ENCODE data around the gene THBS3.
"Not testable (repeated sequence)": the region's sequence is repeated elsewhere in the genome, so short reads cannot be mapped to it uniquely, and the experiment has no call there.

THBS3 gene

DNA sequence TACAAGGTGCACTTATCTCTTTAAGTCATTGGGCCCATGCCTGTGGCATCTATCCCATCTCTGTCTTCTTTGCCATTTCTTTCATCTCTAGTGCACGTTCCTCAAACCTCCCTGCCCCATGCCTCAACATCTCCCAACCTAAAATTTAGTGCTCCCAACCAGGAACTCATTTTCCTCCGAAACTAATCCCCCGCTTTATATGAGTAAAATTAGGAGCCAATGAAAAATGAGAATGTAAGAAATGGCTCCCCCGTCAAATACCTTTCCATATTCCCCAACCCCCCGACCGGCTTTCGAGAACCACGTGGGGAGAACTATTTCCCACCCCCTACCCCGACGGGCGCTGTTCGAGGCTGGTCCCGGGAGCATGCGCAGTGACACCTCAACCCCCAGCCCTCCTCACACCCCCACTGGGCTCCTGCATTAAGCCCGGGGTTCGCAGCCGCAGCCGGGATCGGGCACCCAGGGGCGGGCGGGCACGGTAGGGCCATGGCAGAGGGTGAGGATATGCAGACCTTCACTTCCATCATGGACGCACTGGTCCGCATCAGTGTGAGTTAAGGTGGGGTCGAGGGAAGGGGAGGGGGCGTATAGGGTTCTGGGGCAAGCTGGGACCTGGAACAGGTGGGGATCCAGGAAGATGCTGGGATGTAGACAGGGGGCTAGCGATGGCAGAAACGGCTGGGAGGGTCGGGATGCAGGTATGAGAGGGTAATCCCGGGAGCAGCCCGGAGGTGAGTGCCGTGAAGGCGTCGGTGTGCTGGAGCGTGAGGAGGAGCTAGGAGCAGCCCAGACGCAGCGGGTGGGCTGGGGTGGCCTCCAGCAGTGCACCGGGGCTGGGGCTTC is 34.0 kb downstream of the THBS3 start, which contains the start of gene TRIM46:
Gene TRIM46 (plus strand): TSS at position 372 of the 846 bp plus-strand sequence. CDS start 118 bp downstream, at position 490.
- DNase-seq (ENCODE audit: low read depth): no peak

DNA sequence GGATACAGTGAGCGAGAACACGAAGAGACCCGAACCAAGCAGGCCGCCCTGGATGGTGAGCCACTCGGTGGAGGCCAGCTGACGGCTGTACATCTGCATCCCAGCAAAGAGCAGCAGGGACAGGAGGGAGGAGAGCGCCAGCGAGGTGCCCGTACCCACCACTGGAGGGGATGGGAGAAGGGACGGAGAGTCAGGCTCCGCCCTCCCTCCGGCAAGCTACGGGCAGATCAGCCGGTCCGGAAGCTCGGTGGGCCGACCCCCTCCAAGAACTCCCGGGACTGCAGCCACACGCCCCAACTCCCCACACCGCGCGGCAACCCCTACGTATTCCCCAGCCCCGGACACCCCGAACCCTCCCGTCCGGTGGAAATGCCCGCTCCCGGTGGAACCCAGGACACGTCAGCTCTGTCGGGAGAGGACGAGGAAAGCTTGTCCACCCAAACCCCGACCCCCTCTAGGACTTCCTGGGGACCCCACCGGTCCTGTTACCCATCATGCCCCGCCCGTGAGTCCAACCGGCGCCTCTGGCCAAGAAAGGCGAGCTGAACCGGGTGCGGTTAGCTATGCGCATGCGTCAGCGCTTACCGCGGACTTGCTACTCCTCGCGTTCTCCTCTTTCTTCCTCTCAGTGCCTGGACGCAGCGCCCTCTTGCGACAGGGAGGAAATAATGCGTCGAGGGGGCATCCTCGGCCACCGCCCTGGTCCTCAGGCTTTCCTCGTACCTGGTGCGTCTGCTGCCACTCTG is 34.8 kb downstream of the THBS3 start, which contains the start of gene KRTCAP2:
Gene KRTCAP2 (minus strand): TSS at position 573 of the 746 bp plus-strand sequence. CDS start 80 bp downstream, at position 493.
- peak; percentile 91 for DNase-seq (ENCODE audit: low read depth)

DNA sequence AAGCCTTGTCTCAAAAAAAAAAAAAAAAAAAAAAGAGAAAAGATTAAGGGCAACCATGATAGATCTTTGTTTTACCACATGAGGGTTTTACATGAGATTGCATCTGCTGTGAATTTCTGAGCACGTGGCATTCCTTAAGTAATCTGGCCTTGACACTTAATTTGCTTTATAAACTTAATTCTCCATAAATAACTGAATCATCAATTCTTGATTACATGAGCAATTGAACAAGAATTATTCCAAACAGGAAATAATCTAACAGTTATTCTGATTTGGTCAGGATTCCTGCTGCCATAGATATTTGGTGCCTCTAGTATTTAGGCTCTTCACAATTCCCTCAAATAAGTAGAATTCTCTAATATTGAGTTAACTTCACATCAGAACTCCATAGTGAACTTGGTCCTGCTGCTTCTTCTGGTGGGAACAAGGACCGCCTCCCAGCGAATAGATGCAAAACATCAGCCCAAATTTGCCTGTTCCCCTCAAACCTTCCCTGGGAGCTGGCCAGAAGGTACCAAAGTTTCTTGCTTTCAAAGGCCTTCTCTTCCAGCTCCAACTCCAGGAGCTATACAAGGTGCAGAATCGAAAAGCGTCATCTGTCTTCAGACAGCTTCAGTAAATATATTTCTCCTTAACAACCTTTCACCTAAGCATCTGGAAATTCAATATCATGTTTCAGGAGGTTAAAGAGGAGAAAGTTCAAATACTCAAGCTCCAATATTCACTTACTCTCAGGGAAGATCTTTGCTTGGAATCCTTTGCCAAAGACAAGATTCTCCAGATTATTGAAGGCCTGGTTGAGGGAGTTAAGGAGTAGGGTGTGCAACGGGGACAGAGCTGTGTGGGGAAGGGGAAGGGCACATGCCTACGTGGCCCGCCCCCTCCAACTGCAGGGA is 35.6 kb downstream of the THBS3 start:
- no peak for DNase-seq (ENCODE audit: low read depth)

DNA sequence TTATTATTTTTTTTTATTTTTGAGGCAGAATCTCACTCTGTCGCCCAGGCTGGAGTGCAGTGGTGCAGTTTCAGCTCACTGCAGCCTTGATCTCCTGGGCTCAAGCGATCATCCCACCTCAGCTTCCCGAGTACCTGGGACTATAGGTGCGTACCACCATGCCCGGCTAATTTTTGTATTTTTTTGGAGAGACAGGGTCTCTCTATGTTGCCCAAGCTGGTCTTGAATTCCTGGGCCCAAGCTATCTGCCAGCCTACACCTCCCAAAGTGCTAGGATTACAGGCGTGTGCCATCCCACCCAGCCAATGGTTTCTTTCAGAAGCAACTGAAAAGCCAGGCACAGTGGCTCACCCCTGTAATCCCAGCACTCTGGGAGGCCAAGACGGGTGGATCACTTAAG is 36.9 kb downstream of the THBS3 start:
- DNase-seq (ENCODE audit: low read depth): no peak

DNA sequence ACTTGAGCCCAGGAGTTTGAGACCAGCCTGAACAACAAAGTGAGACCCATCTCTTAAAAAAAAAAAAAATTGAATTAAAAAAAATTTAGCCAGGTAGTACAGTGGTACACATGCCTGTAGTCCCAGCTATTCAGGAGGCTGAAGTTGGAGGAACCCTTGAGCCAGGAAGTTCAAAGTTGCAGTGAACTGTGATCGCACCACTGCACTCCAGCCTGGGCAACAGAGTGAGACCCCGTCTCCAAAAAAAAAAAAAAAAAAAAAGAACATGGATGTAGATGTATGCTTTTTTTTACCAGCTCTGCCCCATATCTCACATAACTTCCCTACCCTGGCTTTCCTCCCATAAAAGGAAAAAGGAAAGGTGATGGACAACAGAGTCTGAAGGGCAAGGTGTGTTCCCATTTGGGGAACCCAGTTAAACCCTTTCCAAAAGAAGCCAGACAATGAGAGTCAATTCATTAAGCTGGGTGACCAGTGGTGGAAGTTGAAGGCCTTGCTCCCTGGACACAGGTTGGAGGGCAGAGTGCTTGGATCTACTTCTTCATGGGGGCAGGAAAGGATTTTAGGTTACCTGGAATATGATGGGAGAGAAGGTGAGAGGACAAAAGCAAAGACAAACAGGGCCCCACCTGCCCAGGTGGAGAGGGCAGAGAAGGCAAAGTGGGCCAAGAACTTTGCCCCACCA is 37.5 kb downstream of the THBS3 start:
- DNase-seq (ENCODE audit: low read depth): no peak

DNA sequence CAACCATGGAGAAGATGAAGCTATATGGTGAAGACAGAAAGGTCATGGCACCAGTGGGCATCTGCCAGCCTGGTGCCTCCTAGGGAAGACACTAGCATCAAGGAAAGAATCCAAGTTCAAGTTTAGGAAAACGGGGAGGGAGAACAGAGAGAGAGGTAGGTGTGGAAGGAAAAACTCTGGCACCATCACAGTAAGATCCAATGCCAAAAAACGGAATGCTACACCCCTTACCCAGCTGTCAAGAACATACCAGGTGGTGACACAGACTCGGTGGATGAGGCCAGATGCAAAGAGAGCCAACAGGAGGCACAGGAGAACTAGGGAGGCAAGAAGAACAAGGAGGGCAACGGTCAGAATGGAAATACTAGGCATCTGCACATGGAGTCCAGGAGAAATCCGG is 38.2 kb downstream of the THBS3 start:
- no peak for DNase-seq (ENCODE audit: low read depth)

DNA sequence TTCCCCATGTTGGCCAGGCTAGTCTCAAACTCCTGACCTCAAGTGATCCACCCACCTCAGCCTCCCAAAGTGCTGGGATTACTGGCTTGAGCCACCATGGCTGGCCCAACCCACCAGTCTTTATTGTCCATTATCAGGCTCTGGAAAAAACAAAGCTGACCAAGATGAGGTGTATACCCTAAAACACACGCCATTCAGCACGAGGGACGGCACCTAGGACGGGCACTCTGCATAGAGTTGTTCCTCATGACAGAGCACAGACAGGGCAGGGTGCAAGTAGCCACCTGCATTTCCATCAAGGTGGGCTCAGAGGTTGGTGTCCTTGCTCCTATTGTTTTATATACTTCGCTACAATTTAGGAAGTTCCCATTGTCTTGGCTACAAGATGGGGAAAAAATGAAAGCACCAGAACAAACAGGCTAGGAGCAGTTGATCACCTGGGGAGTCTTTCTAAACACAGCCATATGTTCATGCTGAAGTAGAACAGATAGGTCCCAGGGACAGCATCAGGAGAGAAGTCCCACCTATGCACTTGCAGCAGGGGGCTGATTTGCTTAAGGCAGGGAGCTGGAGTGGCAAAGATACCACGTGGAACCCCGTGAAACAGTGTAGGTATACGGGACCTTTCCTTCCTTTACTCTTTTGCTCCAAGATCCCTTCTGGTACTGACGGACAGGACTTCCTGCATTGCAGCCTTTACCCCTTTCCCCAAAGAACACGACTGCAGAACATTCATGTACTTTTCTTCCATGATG is 39.1 kb downstream of the THBS3 start:
- DNase-seq (ENCODE audit: low read depth): no peak

DNA sequence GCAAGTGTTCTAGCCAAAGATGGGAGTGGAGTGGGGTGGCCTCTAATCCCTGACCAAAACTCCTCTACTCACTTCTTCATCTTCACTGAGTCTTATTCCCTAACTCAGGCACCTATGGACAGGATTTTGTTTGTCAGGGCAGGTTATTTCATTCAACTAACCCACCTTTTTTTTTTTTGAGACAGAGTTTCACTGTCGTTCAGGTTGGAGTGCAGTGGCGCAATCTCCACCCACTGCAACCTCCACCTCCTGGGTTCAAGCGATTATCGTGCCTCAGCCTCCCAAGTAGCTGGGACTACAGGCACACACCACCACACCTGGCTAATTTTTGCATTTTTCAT is 39.6 kb downstream of the THBS3 start:
- DNase-seq (ENCODE audit: low read depth): not testable (repeated sequence)

DNA sequence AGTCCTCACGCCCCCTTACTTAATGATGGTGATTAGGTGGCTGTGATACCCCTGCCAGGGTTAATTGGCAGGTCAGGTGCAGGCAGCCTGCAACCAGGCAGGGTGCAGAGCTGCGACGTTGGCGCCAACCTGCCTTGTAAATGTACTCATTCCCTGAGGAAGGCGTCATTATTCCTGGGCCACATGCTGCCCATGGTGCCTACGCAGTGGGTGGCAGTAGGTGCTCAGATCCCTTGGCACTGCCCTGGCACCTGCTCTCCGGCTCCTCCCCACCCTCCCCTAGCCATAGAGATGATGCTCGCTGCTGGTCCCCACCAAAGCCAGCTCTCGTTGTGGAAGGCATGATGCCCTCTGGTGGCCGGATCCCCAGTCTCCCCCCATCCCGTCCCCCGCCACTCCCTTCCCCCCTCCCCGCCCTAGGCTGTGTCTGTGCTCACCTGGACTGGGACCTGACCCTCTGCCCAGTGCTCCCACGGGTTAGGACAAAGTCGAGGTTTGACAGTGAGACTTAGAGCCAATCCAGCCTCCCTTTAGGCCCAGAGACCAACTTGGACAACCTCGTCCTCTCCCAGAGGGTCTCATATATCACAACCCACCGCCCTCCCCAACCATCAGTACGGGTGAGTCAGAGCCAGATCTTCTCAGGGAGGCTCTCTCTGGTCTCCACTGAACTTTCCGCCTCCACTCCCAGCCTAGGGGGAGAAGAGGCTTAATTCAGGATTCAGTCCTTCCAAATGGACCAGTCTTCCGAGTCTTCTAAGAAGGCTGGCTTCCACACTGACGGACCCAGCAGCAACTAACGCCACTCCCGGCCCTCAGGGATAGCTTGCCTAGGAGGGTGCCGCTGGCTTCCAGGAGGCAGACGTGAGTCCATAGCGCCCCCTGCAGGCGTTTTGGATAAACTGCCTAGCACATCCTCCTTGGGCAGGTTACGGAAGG is 40.3 kb downstream of the THBS3 start:
- DNase-seq (ENCODE audit: low read depth): peak; percentile 50

DNA sequence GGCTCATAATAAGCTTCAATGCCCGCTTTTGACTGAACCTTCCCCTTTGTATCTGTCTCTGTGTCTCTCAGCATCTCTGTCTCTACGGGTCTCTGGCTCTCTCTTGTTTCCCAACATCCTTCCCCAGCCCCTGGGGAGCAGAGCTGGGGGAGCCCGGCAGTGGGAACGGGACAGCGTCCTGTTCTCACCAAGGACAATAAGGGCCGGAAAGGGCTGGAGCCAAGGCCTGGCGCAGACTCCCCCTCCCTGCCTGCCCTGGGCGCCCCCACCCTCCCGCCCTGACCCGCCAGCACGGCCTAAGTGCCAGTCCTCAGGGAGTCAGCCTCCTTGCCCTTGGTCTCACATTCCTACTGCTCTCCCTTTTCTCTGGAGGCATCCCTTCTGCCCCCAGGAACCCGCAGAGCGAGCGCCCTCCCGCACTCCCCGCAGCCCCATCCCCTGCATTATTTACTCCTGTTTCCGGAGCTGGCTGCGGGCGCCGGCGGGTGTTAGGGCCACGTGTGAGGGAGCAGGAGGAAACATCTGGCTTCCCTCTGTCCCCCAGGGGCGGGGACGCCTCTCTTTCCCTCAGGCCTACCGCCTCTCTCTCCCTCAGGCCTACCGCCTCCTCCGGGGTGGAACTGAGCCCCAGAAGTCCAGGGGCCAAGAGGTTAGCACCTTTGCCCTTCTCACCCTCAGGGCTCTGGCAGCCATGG is 41.1 kb downstream of the THBS3 start:
- no peak for DNase-seq (ENCODE audit: low read depth)

DNA sequence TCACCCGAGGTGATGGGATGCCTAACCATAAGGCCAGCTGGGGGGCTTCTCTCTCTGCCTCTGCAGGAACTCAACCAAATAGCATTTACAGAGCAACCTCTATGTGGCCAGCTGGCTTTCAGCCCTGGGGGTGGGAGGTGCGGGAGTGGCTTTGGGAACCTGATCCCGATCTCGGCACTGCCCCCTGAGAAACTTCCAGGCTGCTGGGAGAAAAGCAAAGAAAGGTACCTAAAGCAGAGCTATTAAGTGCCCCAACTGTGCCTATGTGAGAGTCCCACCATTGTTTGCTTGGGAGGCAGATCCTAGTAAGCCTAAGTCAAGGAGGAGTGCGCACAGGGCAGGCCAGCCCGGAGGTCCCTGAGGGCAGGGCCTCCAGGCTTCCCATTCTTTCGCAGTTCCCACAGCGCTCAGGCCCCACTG is 41.6 kb downstream of the THBS3 start:
- no peak for DNase-seq (ENCODE audit: low read depth)

DNA sequence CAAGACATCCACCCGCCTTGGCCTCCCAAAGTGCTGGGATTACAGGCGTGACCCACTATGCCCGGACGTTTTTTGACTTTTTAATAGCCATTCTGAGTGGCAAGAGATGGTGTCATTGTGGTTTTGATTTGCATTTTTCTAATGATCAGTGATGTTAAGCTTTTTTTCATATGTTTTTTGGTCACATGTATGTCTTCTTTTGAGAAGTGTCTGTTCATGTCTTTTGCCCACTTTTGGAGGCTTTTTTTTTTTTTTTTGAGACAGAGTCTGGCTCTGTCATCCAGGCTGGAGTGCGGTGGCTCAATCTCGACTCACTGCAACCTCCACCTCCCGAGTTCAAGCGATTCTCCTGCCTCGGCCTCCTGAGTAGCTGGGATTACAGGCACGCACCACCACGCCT is 43.1 kb downstream of the THBS3 start:
- DNase-seq (ENCODE audit: low read depth): not testable (repeated sequence)

DNA sequence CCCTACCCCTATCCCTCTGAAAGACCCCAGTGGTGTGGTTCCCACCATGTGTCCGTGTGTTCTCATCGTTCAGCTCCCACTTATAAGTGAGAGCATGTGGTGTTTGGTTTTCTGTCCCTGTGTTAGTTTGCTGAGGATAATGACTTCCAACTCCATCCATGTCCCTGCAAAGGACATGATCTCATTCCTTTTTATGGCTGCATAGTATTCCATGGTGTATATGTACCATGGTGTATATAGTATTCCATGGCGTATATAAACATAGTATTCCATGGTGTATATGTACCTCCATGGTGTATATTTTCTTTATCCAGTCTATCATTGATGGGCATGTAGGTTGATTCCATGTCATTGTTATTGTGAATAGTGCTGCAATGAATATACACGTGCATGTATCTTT is 43.9 kb downstream of the THBS3 start:
- DNase-seq (ENCODE audit: low read depth): not testable (repeated sequence)

DNA sequence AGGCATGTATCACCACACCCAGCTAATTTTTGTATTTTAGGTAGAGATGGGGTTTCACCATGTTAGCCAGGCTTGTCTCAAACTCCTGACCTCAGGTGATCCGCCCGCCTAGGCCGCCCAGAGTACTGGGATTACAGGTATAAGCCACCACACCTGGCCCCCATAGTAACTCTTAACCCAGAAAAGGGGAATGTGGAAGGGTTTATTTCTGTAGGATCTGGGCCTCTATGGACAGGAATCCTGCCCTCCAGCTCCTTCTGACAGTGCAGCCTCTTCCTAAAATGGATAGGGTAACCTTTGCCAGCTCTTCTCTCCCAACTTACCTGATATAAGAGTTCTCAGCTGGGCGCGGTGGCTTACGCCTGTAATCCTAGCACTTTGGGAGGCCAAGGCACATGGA is 45.1 kb downstream of the THBS3 start:
- not testable (repeated sequence) for DNase-seq (ENCODE audit: low read depth)

DNA sequence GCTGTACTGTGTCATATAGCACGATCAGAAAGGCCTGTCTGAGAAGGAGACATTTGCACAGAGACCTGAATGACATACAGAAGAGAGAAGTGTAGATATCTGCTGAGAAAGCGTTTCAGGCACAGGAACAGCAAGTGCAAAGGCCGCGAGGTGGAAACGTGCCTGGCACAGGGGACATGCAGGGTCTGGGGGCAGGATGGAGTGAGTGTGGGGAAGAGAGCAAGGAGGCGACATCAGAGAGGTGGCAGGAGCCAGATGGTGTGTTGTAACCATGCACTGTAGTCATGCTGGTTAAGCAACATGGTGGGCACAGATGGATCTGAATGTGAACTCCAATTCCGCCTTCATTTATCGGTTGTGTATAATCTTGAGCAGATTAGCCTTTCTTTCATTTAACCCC is 47.6 kb downstream of the THBS3 start:
- no peak for DNase-seq (ENCODE audit: low read depth)

DNA sequence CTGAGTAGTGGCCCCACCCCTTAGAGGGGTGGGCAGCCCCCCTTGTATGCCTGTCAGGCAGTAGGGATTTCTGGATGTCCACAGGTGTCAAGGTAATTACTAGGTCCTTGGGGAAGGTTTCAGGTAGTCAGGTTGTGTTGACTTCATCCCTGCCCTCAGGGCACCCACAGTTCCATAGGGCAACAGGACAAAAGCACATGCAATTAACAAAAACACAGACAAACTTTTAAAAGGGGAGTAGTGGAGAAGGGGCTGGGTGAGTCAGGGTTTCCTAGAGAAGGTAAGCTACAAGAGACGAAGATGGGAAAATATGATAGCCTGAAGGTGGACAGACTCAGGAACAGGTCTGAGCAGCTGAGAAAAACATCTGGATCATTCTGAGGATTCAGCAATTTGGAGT is 48.7 kb downstream of the THBS3 start:
- DNase-seq (ENCODE audit: low read depth): no peak

DNA sequence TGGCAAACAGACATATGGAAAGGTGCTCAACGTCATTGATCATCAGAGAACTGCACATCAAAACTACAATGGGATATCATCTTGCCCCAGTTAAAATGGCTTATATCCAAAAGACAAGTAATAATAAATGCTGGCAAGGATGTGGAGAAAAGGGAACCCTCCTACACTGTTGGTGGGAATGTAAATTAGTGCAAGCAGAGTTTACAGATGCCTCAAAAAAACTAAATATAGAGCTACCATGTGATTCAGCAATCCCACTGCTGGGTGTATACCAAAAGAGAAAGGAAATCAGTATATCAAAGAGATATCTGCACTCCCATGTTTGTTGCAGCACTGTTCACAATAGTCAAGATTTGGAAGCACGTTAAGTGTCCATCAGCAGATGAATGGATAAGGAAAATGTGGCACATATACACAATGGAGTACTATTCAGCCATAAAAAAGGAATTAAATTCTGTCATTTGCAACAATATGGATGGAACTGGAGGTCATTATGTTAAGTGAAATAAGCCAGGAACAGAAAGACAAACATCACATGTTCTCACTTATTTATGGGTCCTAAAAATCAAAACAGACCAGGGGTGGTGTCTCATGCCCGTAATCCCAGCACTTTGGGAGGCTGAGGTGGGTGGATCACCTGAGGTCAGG is 51.6 kb downstream of the THBS3 start:
- not testable (repeated sequence) for DNase-seq (ENCODE audit: low read depth)
